NOMO-1 (cell line): ENCODE data around the gene PELI3.

Experiments
- DNase-seq, 2 experiments: peaks; one replicate each; lab custom pipeline; 2025; ENCODE audit not compliant: unreplicated experiment in 2 of 2; lab: John Stamatoyannopoulos, UW

PELI3 gene

GRCh38 chr11:66495401-66495854 is 28.7 kb downstream of the PELI3 start:
- no peak for DNase-seq

DNA sequence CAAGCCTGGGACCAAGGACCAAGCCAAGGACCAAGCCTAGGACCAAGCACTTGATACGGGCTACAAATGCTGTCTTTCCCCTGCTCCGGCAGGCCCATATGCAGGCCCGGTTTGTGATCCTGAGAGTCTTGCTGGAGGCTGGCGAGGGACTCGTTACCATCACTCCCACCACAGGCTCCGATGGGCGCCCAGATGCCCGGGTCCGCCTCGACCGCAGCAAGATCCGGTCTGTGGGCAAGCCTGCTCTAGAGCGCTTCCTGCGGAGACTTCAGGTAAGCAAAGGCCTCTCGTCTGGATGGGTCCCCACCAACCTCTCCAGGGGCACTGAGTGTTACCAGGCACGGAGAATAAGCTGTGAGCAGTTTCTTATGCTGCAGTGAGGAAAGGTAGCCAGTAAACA is 30.5 kb downstream of the PELI3 start:
- DNase-seq, result no peak

DNA sequence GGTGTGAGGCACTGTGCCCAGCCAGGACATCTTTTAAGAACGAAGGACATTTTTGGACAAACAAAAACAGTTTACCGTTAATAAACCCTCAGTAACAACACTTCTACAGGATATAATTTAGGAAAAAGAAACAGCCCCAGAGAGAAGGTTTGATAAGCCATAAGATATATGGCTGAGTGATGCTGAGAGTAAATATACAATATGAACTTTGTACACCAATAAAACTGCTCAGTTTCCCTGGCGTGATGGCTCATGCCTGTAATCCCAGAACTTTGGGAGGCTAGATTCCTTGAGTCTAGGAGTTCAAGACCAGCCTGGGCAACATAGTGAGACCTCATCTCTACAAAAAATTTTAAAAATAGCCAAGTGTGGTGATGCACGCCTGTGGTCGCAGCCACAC is 31.8 kb downstream of the PELI3 start:
- DNase-seq, result no peak

DNA sequence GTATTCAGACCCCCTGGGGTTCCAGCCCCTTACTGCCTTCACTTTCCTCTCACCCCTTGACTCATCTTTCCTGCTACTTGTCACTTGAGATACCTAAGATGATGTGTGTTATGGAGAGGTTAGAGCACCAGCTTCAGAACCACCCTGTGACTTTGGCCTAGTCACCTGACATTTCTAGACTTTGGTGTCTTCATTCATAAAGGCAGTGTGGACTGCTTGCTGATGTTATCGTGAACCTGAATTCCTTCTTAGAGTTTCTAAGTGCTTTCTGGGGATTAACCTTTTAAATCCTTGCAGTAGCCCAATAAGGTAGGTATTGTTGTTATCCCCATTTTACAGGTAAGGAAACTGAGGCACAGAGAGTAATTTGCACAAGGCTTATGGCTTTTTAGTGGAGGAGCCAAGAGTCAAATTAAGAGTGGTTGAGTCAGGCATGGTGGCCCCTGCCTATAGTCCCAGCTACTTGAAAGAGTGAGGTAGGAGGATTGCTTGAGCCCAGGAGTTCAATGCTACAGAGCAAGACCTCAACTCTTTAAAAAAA is 38.6 kb downstream of the PELI3 start:
- no peak for DNase-seq

GRCh38 chr11:66509131-66509561 is 42.4 kb downstream of the PELI3 start:
- no peak for DNase-seq

DNA sequence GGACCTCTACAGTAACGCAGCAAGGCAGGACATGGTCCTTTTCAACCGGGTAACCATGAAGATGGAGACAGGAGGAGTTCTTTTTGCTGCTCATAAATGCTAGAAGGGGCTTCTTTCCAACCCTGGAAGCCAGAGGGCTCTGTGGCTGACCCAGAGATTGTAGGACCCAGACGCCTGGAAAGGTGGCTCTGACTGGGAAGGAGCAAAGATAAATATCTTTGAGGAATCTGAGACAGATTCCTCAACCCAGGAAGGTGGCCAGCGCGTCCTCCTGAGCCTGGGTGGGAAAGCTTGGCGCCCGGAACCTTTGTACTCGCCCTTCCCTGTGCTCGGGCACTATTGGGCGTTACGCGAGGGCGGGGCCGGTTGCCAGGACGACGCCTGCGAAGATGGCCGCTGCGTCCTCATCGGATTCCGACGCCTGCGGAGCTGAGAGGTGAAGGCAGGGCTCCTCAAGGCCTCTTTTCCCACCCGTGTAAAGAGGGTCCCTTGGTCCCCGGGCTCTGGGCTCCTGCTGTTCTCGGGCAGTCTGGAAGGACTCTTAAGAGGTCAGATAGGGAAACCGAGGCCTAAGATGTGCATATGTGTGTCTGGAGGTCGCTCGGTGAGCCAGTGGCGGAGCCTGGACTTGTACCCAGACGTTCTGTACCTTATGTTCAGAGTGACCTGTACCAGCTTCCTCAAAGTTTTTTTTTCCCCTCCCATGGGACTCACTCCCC is 43.7 kb downstream of the PELI3 start, which contains the start of gene BBS1:
BBS1 (plus strand) TSS at position 365 of the 719 bp plus-strand sequence; CDS start at position 390, 25 bp downstream.
- peak; percentile 42 to 59 for DNase-seq

- no peak for DNase-seq
These were observed 44.3 kb downstream of the PELI3 start for GRCh38 chr11:66510990-66511339.

DNA sequence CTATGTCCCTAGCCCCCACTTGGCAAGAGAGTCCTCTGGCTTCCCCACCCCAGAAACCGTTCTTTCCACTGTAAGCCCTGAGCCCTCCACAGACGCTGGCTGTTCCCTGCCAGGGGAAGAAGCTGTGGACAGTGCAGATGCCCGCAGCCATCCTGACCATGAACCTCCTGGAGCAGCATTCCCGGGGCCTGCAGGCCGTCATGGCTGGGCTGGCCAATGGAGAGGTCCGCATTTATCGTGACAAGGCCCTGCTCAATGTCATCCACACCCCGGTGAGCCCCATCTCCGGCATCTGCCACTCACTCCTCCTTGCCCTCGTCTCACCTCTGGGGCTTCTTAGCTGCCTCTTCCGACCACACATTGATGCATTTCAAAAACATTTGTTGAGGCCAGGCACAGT is 56.9 kb downstream of the PELI3 start:
- DNase-seq, result no peak

DNA sequence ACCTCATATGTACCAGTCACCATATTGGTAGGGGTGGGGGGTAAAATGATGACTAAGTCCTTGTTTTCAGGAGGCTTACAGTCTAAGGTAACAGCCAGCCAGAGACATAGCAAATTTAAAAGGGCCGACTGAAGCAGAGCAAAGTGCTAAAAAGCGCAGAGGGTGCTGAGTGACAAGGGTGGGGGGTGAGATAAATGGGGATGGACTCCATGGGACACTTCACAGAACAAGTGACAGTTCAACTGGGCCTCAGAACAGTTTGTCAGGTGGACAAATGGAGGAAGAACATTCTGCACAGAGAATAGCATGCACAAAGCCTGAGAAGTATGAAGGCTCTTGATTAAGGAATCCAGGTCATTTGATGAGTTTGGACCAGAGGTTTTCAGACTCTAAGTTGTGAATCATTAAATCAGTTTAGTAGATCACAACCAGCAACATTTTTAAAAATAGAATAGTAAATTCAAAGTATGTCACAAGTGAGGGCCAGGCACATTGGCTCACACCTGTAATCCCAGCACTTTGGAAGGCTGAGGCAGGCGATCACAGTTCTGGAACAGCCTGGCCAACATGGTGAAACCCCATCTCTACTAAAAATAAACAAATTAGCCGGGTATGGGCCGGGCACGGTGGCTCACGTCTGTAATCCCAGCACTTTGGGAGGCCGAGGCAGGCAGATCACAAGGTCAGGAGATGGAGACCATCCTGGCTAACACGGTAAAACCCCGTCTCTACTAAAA is 57.8 kb downstream of the PELI3 start:
- no peak for DNase-seq
